Measurements from ENCODE around the gene FRS3. TPM values are rescaled to one million over a fixed set of nuclear protein-coding genes. Genes with fewer than 3 reads are reported as not detected.
A peak's percentile ranks its signal among the peaks of the same experiment; 100 is the strongest.

The FRS3 gene
- total RNA-seq: 1 to 10 TPM; 7.8 to 8.6 TPM
- polyA plus RNA-seq (ENCODE audit: insufficient read length in 2 of 2): 10 to 100 TPM; 37.1 to 40.8 TPM
- long read RNA-seq, donor 1, partial matches to known transcripts: 210 of 216 reads
- long read RNA-seq, donor 1, other reads (novel, unspliced or antisense): 0 of 216 reads
- long read RNA-seq, donor 2, transcript FRS3-202 (7 exons, 2,174 nt): major isoform, 5 of 120 reads
- long read RNA-seq, donor 2, partial matches to known transcripts: 25 of 120 reads
- long read RNA-seq, donor 2, other reads (novel, unspliced or antisense): 90 of 120 reads
- long read RNA-seq, donor 3, transcript FRS3-202 (7 exons, 2,174 nt): major isoform, 6 of 117 reads
- long read RNA-seq, donor 3, partial matches to known transcripts: 7 of 117 reads
- long read RNA-seq, donor 3, other reads (novel, unspliced or antisense): 104 of 117 reads
- long read RNA-seq, donor 4, partial matches to known transcripts: 0 of 3 reads
- long read RNA-seq, donor 4, other reads (novel, unspliced or antisense): 0 of 3 reads

- WGBS (ENCODE audit: insufficient coverage): under 1% methylated on average over 72 of the region's 73 CpGs
- peak; percentile 89 to 99 (median 96) for DNase-seq (ENCODE audit: low read depth in 4 of 6, low spot score in 6 of 6)
- peaks cover 22% of the 10 kb centered on the region for H3K4me1 ChIP-seq (ENCODE audit: control insufficient read depth, insufficient read depth, low read length)
- H3K27ac ChIP-seq (ENCODE audit: low read depth, low read length): peak within 1 kb of the TSS; percentile 89
- H3K27me3 ChIP-seq (ENCODE audit: control insufficient read depth, insufficient read depth, low read length): no peaks in the 10 kb centered on the region
- peak within 1 kb of the TSS; percentile 73 for H3K4me3 ChIP-seq (ENCODE audit: low read depth, low read length)
- H3K9me3 ChIP-seq (ENCODE audit: control insufficient read depth, insufficient read depth, low read length): no peaks in the 10 kb centered on the region
- H3K36me3 ChIP-seq (ENCODE audit: control insufficient read depth, insufficient read depth, low read length): peaks cover 29% of the 10 kb centered on the region
Measured at GRCh38 chr6:41779788-41780550, at the start of gene FRS3. TSS of gene FRS3 (minus strand) at chr6:41779900. CDS start at chr6:41776987, 2,913 bp downstream.

- no CpG with 5 or more reads among the region's 2 CpGs for WGBS (ENCODE audit: insufficient coverage)
- no peak overlapping the region for H3K4me3 ChIP-seq (ENCODE audit: low read depth, low read length)
- no peak overlapping the region for H3K27ac ChIP-seq (ENCODE audit: low read depth, low read length)
- DNase-seq (ENCODE audit: low read depth in 4 of 6, low spot score in 6 of 6): no peak
- no peaks in the 10 kb centered on the region for H3K27me3 ChIP-seq (ENCODE audit: control insufficient read depth, insufficient read depth, low read length)
- peaks cover 3% of the 10 kb centered on the region for H3K36me3 ChIP-seq (ENCODE audit: control insufficient read depth, insufficient read depth, low read length)
- no peaks in the 10 kb centered on the region for H3K4me1 ChIP-seq (ENCODE audit: control insufficient read depth, insufficient read depth, low read length)
- no peaks in the 10 kb centered on the region for H3K9me3 ChIP-seq (ENCODE audit: control insufficient read depth, insufficient read depth, low read length)
Measured at GRCh38 chr6:41826343-41827022, 46.8 kb upstream of the FRS3 start.

DNA sequence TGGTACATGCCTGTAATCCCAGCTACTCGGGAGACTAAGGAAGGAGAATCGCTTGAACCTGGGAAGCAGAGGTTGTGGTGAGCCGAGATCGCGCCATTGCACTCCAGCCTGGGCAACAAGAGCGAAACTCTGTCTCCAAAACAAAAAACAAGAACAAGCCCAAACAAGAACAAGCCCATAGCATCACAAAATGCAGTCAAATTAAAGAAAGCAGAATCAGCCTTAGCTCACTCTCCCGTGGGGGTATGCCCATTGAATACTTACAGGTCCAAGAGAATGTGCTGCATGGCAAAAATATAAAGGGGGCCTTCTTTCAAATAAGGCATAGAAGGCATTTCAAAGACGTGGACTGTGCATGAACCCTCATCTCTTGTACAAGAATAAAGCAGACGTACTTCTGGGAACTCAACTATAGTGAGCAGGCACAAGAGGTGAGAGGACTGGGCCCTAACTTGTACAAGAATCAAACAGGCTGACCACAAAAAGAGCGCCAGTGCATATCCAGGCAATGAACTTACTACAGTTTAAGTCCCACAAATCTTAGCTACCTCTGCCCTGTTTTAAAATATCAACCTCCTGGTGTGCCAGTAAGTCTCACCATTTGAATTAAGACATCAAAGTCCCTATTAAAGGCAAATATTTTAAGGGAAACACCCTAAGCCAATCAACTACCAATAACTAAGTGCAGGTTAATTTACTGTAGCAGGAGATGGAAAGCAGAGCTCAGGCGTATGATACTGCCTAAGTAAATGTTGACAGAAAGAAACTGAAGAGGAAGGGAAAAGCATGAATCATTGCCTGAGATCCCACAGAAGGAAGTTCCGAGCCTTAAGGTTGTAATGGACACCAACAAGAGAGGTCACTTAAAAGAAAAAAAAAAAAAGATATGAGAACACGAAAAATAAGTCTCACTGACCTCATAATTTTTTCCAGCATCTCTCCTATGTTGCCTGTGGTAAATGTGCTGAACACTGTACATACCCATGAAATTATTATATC lies 45.2 kb upstream of the FRS3 start:
- Histone ChIP-seq H3K27ac (ENCODE audit: low read depth, low read length) (no peak overlapping the region), H3K9me3 (ENCODE audit: control insufficient read depth, insufficient read depth, low read length) (no peaks in the 10 kb centered on the region), H3K4me3 (ENCODE audit: low read depth, low read length) (no peak overlapping the region), H3K4me1 (ENCODE audit: control insufficient read depth, insufficient read depth, low read length) (no peaks in the 10 kb centered on the region), H3K27me3 (ENCODE audit: control insufficient read depth, insufficient read depth, low read length) (no peaks in the 10 kb centered on the region), H3K36me3 (ENCODE audit: control insufficient read depth, insufficient read depth, low read length) (peaks cover 3% of the 10 kb centered on the region)
- DNase-seq (ENCODE audit: low read depth in 4 of 6, low spot score in 6 of 6): no peak
- WGBS (ENCODE audit: insufficient coverage): 70% methylated on average over 4 of the region's 13 CpGs

GRCh38 chr6:41823178-41823577 lies 43.5 kb upstream of the FRS3 start:
- H3K9me3 ChIP-seq (ENCODE audit: control insufficient read depth, insufficient read depth, low read length): no peaks in the 10 kb centered on the region
- peaks cover 3% of the 10 kb centered on the region for H3K36me3 ChIP-seq (ENCODE audit: control insufficient read depth, insufficient read depth, low read length)
- WGBS (ENCODE audit: insufficient coverage): 100% methylated on average over 1 of the region's 1 CpG
- no peak overlapping the region for H3K4me3 ChIP-seq (ENCODE audit: low read depth, low read length)
- H3K4me1 ChIP-seq (ENCODE audit: control insufficient read depth, insufficient read depth, low read length): no peaks in the 10 kb centered on the region
- DNase-seq (ENCODE audit: low read depth in 4 of 6, low spot score in 6 of 6): no peak
- H3K27me3 ChIP-seq (ENCODE audit: control insufficient read depth, insufficient read depth, low read length): no peaks in the 10 kb centered on the region
- no peak overlapping the region for H3K27ac ChIP-seq (ENCODE audit: low read depth, low read length)

- DNase-seq (ENCODE audit: low read depth in 4 of 6, low spot score in 6 of 6): no peak
- Histone ChIP-seq H3K4me1 (ENCODE audit: control insufficient read depth, insufficient read depth, low read length) (no peaks in the 10 kb centered on the region), H3K27me3 (ENCODE audit: control insufficient read depth, insufficient read depth, low read length) (no peaks in the 10 kb centered on the region), H3K27ac (ENCODE audit: low read depth, low read length) (no peak overlapping the region), H3K4me3 (ENCODE audit: low read depth, low read length) (no peak overlapping the region), H3K9me3 (ENCODE audit: control insufficient read depth, insufficient read depth, low read length) (no peaks in the 10 kb centered on the region), H3K36me3 (ENCODE audit: control insufficient read depth, insufficient read depth, low read length) (peaks cover 3% of the 10 kb centered on the region)
- 80% methylated on average over 1 of the region's 1 CpG for WGBS (ENCODE audit: insufficient coverage)
Measured at GRCh38 chr6:41822021-41822420, 42.3 kb upstream of the FRS3 start.

DNA sequence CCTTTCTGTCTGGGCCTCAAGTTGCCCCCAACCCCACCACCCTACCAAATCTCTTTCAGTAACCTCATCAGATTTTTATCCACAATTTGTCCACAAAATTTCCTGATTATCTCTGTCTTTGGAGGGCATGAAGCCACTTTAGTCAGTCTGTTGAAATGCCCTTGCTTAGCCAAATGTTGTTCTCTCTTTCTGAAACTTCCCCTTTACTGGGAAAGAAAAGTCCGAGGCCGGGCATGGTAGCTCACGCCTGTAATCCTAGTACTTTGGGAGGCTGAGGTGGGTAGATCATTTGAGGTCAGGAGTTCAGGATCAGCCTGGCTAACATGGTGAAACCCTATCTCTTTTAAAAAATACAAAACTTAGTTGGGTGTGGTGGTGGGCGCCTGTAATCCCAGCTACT lies 41.6 kb upstream of the FRS3 start:
- Histone ChIP-seq H3K9me3 (ENCODE audit: control insufficient read depth, insufficient read depth, low read length) (no peaks in the 10 kb centered on the region), H3K36me3 (ENCODE audit: control insufficient read depth, insufficient read depth, low read length) (peaks cover 3% of the 10 kb centered on the region), H3K27me3 (ENCODE audit: control insufficient read depth, insufficient read depth, low read length) (no peaks in the 10 kb centered on the region), H3K4me3 (ENCODE audit: low read depth, low read length) (no peak overlapping the region), H3K27ac (ENCODE audit: low read depth, low read length) (no peak overlapping the region), H3K4me1 (ENCODE audit: control insufficient read depth, insufficient read depth, low read length) (no peaks in the 10 kb centered on the region)
- no peak for DNase-seq (ENCODE audit: low read depth in 4 of 6, low spot score in 6 of 6)
- no CpG with 5 or more reads among the region's 4 CpGs for WGBS (ENCODE audit: insufficient coverage)

- H3K36me3 ChIP-seq (ENCODE audit: control insufficient read depth, insufficient read depth, low read length): peaks cover 3% of the 10 kb centered on the region
- no peak overlapping the region for H3K4me3 ChIP-seq (ENCODE audit: low read depth, low read length)
- no peaks in the 10 kb centered on the region for H3K9me3 ChIP-seq (ENCODE audit: control insufficient read depth, insufficient read depth, low read length)
- H3K27me3 ChIP-seq (ENCODE audit: control insufficient read depth, insufficient read depth, low read length): no peaks in the 10 kb centered on the region
- H3K4me1 ChIP-seq (ENCODE audit: control insufficient read depth, insufficient read depth, low read length): no peaks in the 10 kb centered on the region
- WGBS (ENCODE audit: insufficient coverage): 92% methylated on average over 1 of the region's 4 CpGs
- DNase-seq (ENCODE audit: low read depth in 4 of 6, low spot score in 6 of 6): no peak
- no peak overlapping the region for H3K27ac ChIP-seq (ENCODE audit: low read depth, low read length)
Measured at GRCh38 chr6:41818271-41819054, 38.8 kb upstream of the FRS3 start.

- H3K27ac ChIP-seq (ENCODE audit: low read depth, low read length): no peak overlapping the region
- H3K4me1 ChIP-seq (ENCODE audit: control insufficient read depth, insufficient read depth, low read length): no peaks in the 10 kb centered on the region
- H3K36me3 ChIP-seq (ENCODE audit: control insufficient read depth, insufficient read depth, low read length): no peaks in the 10 kb centered on the region
- no peaks in the 10 kb centered on the region for H3K9me3 ChIP-seq (ENCODE audit: control insufficient read depth, insufficient read depth, low read length)
- WGBS (ENCODE audit: insufficient coverage): 73% methylated on average over 1 of the region's 1 CpG
- H3K27me3 ChIP-seq (ENCODE audit: control insufficient read depth, insufficient read depth, low read length): no peaks in the 10 kb centered on the region
- no peak overlapping the region for H3K4me3 ChIP-seq (ENCODE audit: low read depth, low read length)
- no peak for DNase-seq (ENCODE audit: low read depth in 4 of 6, low spot score in 6 of 6)
Measured at GRCh38 chr6:41815587-41815986, 35.9 kb upstream of the FRS3 start.

Measured in spinal cord (tissue), 10 donors.